ENCODE results near the gene DDX1.

- TF ChIP-seq, protein P1, sequence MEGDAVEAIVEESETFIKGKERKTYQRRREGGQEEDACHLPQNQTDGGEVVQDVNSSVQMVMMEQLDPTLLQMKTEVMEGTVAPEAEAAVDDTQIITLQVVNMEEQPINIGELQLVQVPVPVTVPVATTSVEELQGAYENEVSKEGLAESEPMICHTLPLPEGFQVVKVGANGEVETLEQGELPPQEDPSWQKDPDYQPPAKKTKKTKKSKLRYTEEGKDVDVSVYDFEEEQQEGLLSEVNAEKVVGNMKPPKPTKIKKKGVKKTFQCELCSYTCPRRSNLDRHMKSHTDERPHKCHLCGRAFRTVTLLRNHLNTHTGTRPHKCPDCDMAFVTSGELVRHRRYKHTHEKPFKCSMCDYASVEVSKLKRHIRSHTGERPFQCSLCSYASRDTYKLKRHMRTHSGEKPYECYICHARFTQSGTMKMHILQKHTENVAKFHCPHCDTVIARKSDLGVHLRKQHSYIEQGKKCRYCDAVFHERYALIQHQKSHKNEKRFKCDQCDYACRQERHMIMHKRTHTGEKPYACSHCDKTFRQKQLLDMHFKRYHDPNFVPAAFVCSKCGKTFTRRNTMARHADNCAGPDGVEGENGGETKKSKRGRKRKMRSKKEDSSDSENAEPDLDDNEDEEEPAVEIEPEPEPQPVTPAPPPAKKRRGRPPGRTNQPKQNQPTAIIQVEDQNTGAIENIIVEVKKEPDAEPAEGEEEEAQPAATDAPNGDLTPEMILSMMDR (conservative IDR thresholded peaks at IDR 0.05; ENCODE audit: low read depth, low read length): no peak
- TF ChIP-seq EZH2 (IDR thresholded peaks at IDR 0.05; ENCODE audit: borderline replicate concordance, low read depth, low read length, poor library complexity, severe bottlenecking): no peak
Measured at GRCh38 chr2:15619510-15619909, 27.8 kb downstream of the DDX1 start.
